HEK293 (cell line): Measurements from ENCODE around the gene SH3YL1.

Source experiments
- CTCF ChIA-PET: fragments of 350-600 bp; formaldehyde crosslinking; extraction: SDS; loops from one replicate; lab custom pipeline; 2021; ENCODE audit warnings: antibody characterized with exemption; lab: Yijun Ruan, JAX
- POLR2A ChIA-PET: fragments of 300-600 bp; formaldehyde crosslinking; extraction: SDS; loops from one replicate; lab custom pipeline; 2020; ENCODE audit warnings: antibody characterized with exemption, inconsistent platforms; lab: Yijun Ruan, JAX
- H3K27ac ChIP-seq: fragments of 200-500 bp; sonication (Bioruptor generic); 2 replicates; pipeline ENCODE4 v1.5.1; 2014; ENCODE audit warnings: low read depth, low read length, control low read depth, inconsistent platforms; ENCODE audit errors: extremely low read depth
- H3K36me3 ChIP-seq, 2 experiments: fragments of 200-500 bp in 1 of 2; sonication (Bioruptor generic) in 1 of 2; 1 replicate in 1 of 2; 2 replicates in 1 of 2; pipeline ENCODE4 v1.5.1; 2014 to 2017; ENCODE audit warnings: inconsistent platforms in 2 of 2, low read length in 2 of 2; ENCODE audit not compliant: control insufficient read depth in 2 of 2, insufficient read depth in 1 of 2
- H3K4me1 ChIP-seq: fragments of 200-500 bp; sonication (Bioruptor generic); 2 replicates; pipeline ENCODE4 v1.5.1; 2014; ENCODE audit warnings: mild to moderate bottlenecking, low read length, inconsistent platforms; ENCODE audit not compliant: control insufficient read depth, insufficient read depth
- H3K4me3 ChIP-seq: 2 replicates; pipeline ENCODE4 v1.5.1; 2011; ENCODE audit warnings: low read depth, mild to moderate bottlenecking, control low read depth, low read length, moderate library complexity
- H3K9me3 ChIP-seq: fragments of 200-500 bp; sonication (Bioruptor generic); 2 replicates; pipeline ENCODE4 v1.5.1; 2014; ENCODE audit warnings: low read depth, low read length, inconsistent platforms; ENCODE audit not compliant: control insufficient read depth, insufficient read depth
- EGR2 ChIP-seq: fragments of 450-650 bp; formaldehyde crosslinking; IDR thresholded peaks from 2 replicates; pipeline ENCODE4 v1.5.1; 2016; ENCODE audit warnings: low read depth, missing biosample characterization, missing genetic modification characterization
- OSR2 ChIP-seq: fragments of 450-650 bp; formaldehyde crosslinking; IDR thresholded peaks from 2 replicates; pipeline ENCODE4 v1.5.1; 2016; ENCODE audit warnings: missing biosample characterization, missing genetic modification characterization
- OVOL3 ChIP-seq: fragments of 450-650 bp; formaldehyde crosslinking; IDR thresholded peaks from 2 replicates; pipeline ENCODE4 v1.5.1; 2016; ENCODE audit warnings: missing biosample characterization, missing genetic modification characterization
- SALL2 ChIP-seq: fragments of 450-650 bp; formaldehyde crosslinking; IDR thresholded peaks from 2 replicates; pipeline ENCODE4 v1.5.0; 2017; ENCODE audit warnings: missing biosample characterization, mild to moderate bottlenecking, missing genetic modification characterization, borderline replicate concordance
- SP7 ChIP-seq: fragments of 450-650 bp; formaldehyde crosslinking; IDR thresholded peaks from 2 replicates; pipeline ENCODE4 v1.5.1; 2016; ENCODE audit warnings: missing biosample characterization, missing genetic modification characterization
- TCF7L2 ChIP-seq: IDR thresholded peaks from 2 replicates; pipeline ENCODE4 v1.6.1; 2011; ENCODE audit warnings: low read depth, mild to moderate bottlenecking, inconsistent platforms, low read length, moderate library complexity, borderline replicate concordance
- TRIM28 ChIP-seq: IDR thresholded peaks from 2 replicates; pipeline ENCODE4 v1.6.1; 2011; ENCODE audit warnings: low read length, control low read depth, borderline replicate concordance
- ZBTB21 ChIP-seq: fragments of 450-650 bp; formaldehyde crosslinking; IDR thresholded peaks from 2 replicates; pipeline ENCODE4 v1.5.1; 2017; ENCODE audit warnings: missing biosample characterization, missing genetic modification characterization
- ZBTB48 ChIP-seq: fragments of 450-650 bp; formaldehyde crosslinking; IDR thresholded peaks from 2 replicates; pipeline ENCODE4 v1.5.1; 2016; ENCODE audit warnings: missing biosample characterization, missing genetic modification characterization
- ZFHX2 ChIP-seq: fragments of 450-650 bp; formaldehyde crosslinking; conservative IDR thresholded peaks from 2 replicates; pipeline ENCODE4 v1.5.1; 2016; ENCODE audit warnings: missing biosample characterization, missing genetic modification characterization
- ZFP3 ChIP-seq: fragments of 450-650 bp; formaldehyde crosslinking; IDR thresholded peaks from 2 replicates; pipeline ENCODE4 v1.5.1; 2016; ENCODE audit warnings: low read depth, missing biosample characterization, missing genetic modification characterization
- ZFP41 ChIP-seq: fragments of 450-650 bp; formaldehyde crosslinking; IDR thresholded peaks from 2 replicates; pipeline ENCODE4 v1.5.1; 2016; ENCODE audit warnings: missing biosample characterization, missing genetic modification characterization, borderline replicate concordance
- ZFP69B ChIP-seq: fragments of 450-650 bp; formaldehyde crosslinking; IDR thresholded peaks from 2 replicates; pipeline ENCODE4 v1.5.1; 2016; ENCODE audit warnings: missing biosample characterization, missing genetic modification characterization
- ZNF138 ChIP-seq: fragments of 450-650 bp; formaldehyde crosslinking; IDR thresholded peaks from 2 replicates; pipeline ENCODE4 v1.5.1; 2016; ENCODE audit warnings: missing biosample characterization, missing genetic modification characterization, borderline replicate concordance
- ZNF16 ChIP-seq: fragments of 450-650 bp; formaldehyde crosslinking; IDR thresholded peaks from 2 replicates; pipeline ENCODE4 v1.5.1; 2016; ENCODE audit warnings: low read depth, missing biosample characterization, missing genetic modification characterization
- ZNF2 ChIP-seq: fragments of 450-650 bp; formaldehyde crosslinking; IDR thresholded peaks from 2 replicates; pipeline ENCODE4 v1.5.1; 2016; ENCODE audit warnings: missing biosample characterization, missing genetic modification characterization
- ZNF223 ChIP-seq: fragments of 450-650 bp; formaldehyde crosslinking; IDR thresholded peaks from 2 replicates; pipeline ENCODE4 v1.5.1; 2016; ENCODE audit warnings: missing biosample characterization, missing genetic modification characterization
- ZNF311 ChIP-seq: fragments of 450-650 bp; formaldehyde crosslinking; IDR thresholded peaks from 2 replicates; pipeline ENCODE4 v1.5.1; 2017; ENCODE audit warnings: missing biosample characterization, missing genetic modification characterization, borderline replicate concordance
- ZNF335 ChIP-seq: fragments of 450-650 bp; formaldehyde crosslinking; conservative IDR thresholded peaks from 2 replicates; pipeline ENCODE4 v1.5.1; 2016; ENCODE audit warnings: missing biosample characterization, missing genetic modification characterization
- ZNF350 ChIP-seq: fragments of 450-650 bp; formaldehyde crosslinking; IDR thresholded peaks from 2 replicates; pipeline ENCODE4 v1.5.0; 2017; ENCODE audit warnings: missing biosample characterization, mild to moderate bottlenecking, missing genetic modification characterization
- ZNF423 ChIP-seq: fragments of 450-650 bp; formaldehyde crosslinking; IDR thresholded peaks from 2 replicates; pipeline ENCODE4 v1.5.1; 2016; ENCODE audit warnings: missing biosample characterization, missing genetic modification characterization
- ZNF501 ChIP-seq: fragments of 450-650 bp; formaldehyde crosslinking; IDR thresholded peaks from 2 replicates; pipeline ENCODE4 v1.5.1; 2016; ENCODE audit warnings: missing biosample characterization, missing genetic modification characterization
- ZNF514 ChIP-seq: fragments of 450-650 bp; formaldehyde crosslinking; IDR thresholded peaks from 2 replicates; pipeline ENCODE4 v1.5.1; 2016; ENCODE audit warnings: missing biosample characterization, missing genetic modification characterization
- ZNF529 ChIP-seq: fragments of 450-650 bp; formaldehyde crosslinking; IDR thresholded peaks from 2 replicates; pipeline ENCODE4 v1.5.1; 2017; ENCODE audit warnings: missing genetic modification characterization, missing biosample characterization; ENCODE audit not compliant: insufficient replicate concordance
- ZNF558 ChIP-seq: fragments of 450-650 bp; formaldehyde crosslinking; IDR thresholded peaks from 2 replicates; pipeline ENCODE4 v1.5.1; 2016; ENCODE audit warnings: missing biosample characterization, missing genetic modification characterization
- ZNF791 ChIP-seq: fragments of 450-650 bp; formaldehyde crosslinking; IDR thresholded peaks from 2 replicates; pipeline ENCODE4 v1.5.1; 2016; ENCODE audit warnings: missing biosample characterization, missing genetic modification characterization
- TF ChIP-seq, protein P1 (sequence below): fragments of 450-650 bp; formaldehyde crosslinking; IDR thresholded peaks from 2 replicates; pipeline ENCODE4 v1.5.1; 2017; ENCODE audit warnings: missing biosample characterization, missing genetic modification characterization
- TF ChIP-seq, protein P2 (sequence below): fragments of 450-650 bp; formaldehyde crosslinking; optimal IDR thresholded peaks from 2 replicates; pipeline ENCODE3; 2016; ENCODE audit warnings: missing biosample characterization, mild to moderate bottlenecking, missing genetic modification characterization
- TF ChIP-seq, protein P3 (sequence below): fragments of 450-650 bp; formaldehyde crosslinking; IDR thresholded peaks from 2 replicates; pipeline ENCODE4 v1.5.1; 2016; ENCODE audit warnings: missing biosample characterization, missing genetic modification characterization

SH3YL1 gene

DNA sequence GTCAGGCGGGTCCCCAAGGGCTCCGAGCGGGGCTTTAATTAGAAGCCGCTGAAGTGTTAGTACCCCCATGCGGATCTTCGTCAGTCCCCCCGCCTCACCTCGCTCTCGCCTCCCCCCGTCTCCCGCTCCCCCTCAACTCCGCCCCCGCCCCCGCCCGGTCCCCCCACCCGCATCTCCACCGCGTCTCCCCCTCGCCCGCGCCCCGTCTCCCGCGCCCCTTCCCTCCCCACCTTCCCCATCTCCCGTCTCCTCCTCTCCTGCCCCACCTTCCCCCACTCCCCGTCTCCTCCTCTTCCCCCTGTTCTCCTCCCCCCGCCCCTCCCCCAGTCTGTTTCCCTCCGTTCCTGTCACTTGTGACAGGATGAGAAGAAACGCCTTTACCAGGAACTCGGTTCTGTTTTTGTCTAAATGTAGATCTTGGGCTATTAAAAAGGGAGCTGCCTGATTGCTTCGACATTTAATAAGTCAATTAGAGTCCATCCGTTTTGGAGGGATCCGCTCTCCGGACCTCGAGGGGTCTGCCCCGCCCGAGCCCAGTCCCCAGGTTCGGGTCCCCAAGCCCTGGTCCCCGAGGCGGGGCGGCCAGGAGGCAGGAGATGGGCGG, 25.0 kb upstream of the SH3YL1 start:
- ChIA-PET CTCF (no interaction called here), POLR2A (interaction anchor here (0.5 kb wide), 1 partner anchor 177 kb away, joined by 3 read pairs; no protein-coding TSS in a partner anchor)
- H3K9me3 ChIP-seq = no peaks in the 10 kb centered on the region
- H3K36me3 ChIP-seq = no peaks in the 10 kb centered on the region
- no peaks in the 10 kb centered on the region for H3K4me1 ChIP-seq
- TF ChIP-seq SP7 (tag by site-specific recombination) (no peak), ZNF558 (tag by site-specific recombination) (no peak), TCF7L2 (no peak), ZNF16 (tag by site-specific recombination) (no peak), ZBTB48 (no peak), ZNF2 (tag by site-specific recombination) (no peak), ZNF514 (tag by site-specific recombination) (no peak), ZFHX2 (tag by site-specific recombination) (no peak), ZNF223 (tag by site-specific recombination) (no peak), ZFP3 (no peak)
- TF ChIP-seq, protein P1, sequence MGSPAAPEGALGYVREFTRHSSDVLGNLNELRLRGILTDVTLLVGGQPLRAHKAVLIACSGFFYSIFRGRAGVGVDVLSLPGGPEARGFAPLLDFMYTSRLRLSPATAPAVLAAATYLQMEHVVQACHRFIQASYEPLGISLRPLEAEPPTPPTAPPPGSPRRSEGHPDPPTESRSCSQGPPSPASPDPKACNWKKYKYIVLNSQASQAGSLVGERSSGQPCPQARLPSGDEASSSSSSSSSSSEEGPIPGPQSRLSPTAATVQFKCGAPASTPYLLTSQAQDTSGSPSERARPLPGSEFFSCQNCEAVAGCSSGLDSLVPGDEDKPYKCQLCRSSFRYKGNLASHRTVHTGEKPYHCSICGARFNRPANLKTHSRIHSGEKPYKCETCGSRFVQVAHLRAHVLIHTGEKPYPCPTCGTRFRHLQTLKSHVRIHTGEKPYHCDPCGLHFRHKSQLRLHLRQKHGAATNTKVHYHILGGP (tag by site-specific recombination) = no peak
- TF ChIP-seq, all 188 proteins: peak for 0
- peak overlapping the region; percentile 12 for H3K4me3 ChIP-seq
- H3K27ac ChIP-seq = no peak overlapping the region

DNA sequence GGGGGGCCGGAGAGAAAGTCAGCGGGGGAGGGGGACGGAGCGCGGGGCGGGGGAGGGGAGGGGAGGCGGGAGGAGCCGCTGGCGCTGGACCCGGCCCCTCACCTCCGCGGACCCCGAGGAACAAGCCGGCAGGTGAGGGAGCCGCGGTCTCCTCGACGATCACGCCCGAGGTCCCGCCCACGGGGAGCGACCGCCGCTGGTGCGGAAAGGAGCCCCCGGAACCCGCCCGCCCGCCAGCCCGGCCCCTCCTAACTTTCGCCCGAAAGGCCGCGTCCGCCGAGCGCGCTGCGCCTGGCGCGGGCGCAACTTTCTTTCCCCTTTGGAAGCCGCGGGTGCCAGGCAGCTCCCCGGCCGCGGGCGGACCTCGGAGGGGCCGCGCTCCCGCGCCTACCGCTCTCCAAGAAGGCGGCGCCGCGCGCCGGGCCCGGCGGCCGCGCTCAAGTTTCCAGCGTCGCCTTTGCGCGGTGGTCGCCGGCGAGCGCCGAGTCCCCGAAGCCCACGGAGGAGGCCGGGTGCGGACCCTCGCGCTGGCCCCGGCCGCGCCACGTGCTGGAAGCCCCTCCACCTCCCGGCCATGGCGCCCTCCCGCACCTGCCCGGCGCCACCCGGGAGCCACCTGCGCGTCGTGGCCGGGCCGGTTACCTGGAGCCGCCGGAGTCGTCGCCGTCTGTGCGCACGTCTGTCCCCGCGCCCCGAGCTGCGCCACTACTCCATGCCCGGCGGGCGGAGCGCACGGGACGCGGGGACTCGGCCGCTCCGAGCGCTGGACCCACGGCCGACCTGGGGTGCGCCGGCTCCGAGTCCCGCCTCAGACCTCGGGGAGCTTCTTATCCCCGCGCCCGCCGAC, 24.3 kb upstream of the SH3YL1 start, which contains the start of gene ALKAL2:
ALKAL2 (minus strand) TSS at position 181 of the 847 bp plus-strand sequence. CDS start 256 bp downstream, outside the sequence.
- ChIA-PET POLR2A (interaction anchor here (0.5 kb wide), 1 partner anchor 178 kb away, joined by 3 read pairs; no protein-coding TSS in a partner anchor), CTCF (no interaction called here)
- Histone ChIP-seq H3K9me3 (no peaks in the 10 kb centered on the region), H3K36me3 (no peaks in the 10 kb centered on the region), H3K27ac (no peak within 1 kb of the TSS), H3K4me3 (peak within 1 kb of the TSS; percentile 17), H3K4me1 (no peaks in the 10 kb centered on the region)
- TF ChIP-seq, protein P2, sequence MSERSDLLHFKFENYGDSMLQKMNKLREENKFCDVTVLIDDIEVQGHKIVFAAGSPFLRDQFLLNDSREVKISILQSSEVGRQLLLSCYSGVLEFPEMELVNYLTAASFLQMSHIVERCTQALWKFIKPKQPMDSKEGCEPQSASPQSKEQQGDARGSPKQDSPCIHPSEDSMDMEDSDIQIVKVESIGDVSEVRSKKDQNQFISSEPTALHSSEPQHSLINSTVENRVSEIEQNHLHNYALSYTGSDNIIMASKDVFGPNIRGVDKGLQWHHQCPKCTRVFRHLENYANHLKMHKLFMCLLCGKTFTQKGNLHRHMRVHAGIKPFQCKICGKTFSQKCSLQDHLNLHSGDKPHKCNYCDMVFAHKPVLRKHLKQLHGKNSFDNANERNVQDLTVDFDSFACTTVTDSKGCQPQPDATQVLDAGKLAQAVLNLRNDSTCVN (tag by site-specific recombination) = peak; percentile 45
- TF ChIP-seq OVOL3 (tag by site-specific recombination) = no peak
- TF ChIP-seq SALL2 (tag by site-specific recombination) = no peak
- TF ChIP-seq ZNF335 (tag by site-specific recombination) = no peak
- no peak for TF ChIP-seq ZNF311 (tag by site-specific recombination)
- no peak for TF ChIP-seq OSR2 (tag by site-specific recombination)

DNA sequence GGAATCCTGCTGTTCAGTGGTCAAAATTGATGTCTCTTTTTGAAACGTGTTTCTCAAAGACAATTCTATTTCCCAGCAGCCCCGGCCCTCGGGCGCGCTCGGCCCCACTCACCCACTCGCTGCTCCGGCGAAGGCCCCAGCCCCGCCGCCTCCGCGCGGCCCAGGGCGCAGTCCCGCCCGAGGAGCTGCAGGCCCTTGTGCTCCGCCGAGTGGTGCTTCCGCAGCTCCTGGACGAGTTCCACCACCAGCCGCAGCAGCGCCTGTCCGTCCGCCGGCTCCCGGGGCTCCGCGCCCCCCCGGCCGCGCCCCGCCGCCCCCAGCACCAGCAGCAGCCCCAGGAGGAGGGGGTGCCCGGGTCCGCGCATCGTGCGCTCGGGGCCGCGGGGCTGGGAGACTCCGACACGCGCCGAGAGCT, 23.6 kb upstream of the SH3YL1 start:
- Histone ChIP-seq H3K4me3 (no peak overlapping the region; the same call in 1 of the 2 replicates), H3K36me3 (peaks cover 0 to 4% of the 10 kb centered on the region in 2 experiments; a peak in 1 of 3 replicates), H3K9me3 (no peaks in the 10 kb centered on the region), H3K27ac (no peak overlapping the region), H3K4me1 (no peaks in the 10 kb centered on the region)
- ChIA-PET CTCF (no interaction called here), POLR2A (no interaction called here)
- TF ChIP-seq ZNF138 = no peak
- no peak for TF ChIP-seq ZFP69B (tag by site-specific recombination)
- TF ChIP-seq ZNF423 (tag by site-specific recombination) = no peak
- TF ChIP-seq ZNF529 (tag by site-specific recombination) = no peak
- no peak for TF ChIP-seq ZBTB21 (tag by site-specific recombination)
- no peak for TF ChIP-seq TRIM28
- TF ChIP-seq EGR2 (tag by site-specific recombination) = no peak
- no peak for TF ChIP-seq ZFP41 (tag by site-specific recombination)
- TF ChIP-seq, protein P3, sequence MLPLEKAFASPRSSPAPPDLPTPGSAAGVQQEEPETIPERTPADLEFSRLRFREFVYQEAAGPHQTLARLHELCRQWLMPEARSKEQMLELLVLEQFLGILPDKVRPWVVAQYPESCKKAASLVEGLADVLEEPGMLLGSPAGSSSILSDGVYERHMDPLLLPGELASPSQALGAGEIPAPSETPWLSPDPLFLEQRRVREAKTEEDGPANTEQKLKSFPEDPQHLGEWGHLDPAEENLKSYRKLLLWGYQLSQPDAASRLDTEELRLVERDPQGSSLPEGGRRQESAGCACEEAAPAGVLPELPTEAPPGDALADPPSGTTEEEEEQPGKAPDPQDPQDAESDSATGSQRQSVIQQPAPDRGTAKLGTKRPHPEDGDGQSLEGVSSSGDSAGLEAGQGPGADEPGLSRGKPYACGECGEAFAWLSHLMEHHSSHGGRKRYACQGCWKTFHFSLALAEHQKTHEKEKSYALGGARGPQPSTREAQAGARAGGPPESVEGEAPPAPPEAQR (tag by site-specific recombination) = no peak
- no peak for TF ChIP-seq ZNF350 (tag by site-specific recombination)
- no peak for TF ChIP-seq ZNF501 (tag by site-specific recombination)
- TF ChIP-seq ZNF791 (tag by site-specific recombination) = no peak
